Measurements from ENCODE around the gene STX2.
"Not testable (repeated sequence)": the region's sequence is repeated elsewhere in the genome, so short reads cannot be mapped to it uniquely, and the experiment has no call there.

Gene STX2

GRCh38 chr12:130766470-130766869 lies 72.6 kb downstream of the STX2 start:
- no peak for DNase-seq (ENCODE audit: low read depth, low spot score)

DNA sequence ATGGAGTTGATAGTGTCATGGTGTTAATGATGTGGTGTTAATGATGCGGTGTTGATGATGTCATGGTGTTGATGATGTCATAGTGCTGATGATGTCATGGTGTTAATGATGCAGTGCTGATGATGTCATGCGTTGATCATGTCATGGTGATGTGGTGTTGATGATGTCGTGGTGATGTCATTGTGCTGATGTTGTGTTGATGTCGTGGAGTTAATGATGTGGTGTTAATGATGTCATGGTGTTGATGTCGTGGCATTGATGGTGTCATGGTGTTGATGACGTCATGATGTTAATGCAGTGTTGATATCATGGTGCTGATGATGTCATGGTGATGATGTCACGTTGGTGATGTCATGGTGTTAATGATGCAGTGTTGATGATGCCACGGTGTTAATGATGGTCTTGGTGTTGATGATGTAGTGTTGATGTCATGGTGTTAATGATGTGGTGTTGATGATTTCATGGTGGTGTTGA lies 73.8 kb downstream of the STX2 start:
- no peak for DNase-seq (ENCODE audit: low read depth, low spot score)

DNA sequence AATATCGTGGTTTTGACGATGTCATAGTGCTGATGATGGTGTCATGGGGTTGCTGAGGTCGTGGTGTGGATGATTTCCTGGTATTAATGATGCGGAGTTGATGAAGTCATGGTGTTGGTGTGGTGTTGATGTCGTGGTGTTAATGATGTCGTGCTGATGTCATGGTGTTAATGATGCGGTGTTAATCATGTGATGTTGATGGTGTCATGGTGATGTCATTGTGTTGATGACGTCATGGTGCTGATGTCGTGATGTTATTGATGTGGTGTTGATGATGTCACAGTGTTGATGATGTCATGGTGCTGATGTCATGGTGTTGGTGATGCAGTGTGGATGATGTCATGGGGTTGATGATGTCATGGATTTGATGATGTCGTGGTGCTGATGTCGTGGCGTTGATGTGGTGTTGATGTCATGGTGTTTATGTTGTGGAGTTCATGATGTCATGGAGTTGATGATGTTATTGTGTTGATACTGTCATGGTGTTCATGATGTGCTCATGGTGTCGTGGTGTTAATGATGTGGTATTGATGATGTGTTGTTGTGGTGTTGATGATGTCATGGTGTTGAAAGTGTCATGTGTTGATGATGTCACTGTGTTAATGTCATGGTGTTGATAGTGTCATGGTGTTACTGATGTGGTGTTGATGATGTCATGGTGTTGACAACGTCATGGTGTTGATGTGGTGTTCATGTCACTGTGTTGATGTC lies 74.4 kb downstream of the STX2 start:
- no peak for DNase-seq (ENCODE audit: low read depth, low spot score)

DNA sequence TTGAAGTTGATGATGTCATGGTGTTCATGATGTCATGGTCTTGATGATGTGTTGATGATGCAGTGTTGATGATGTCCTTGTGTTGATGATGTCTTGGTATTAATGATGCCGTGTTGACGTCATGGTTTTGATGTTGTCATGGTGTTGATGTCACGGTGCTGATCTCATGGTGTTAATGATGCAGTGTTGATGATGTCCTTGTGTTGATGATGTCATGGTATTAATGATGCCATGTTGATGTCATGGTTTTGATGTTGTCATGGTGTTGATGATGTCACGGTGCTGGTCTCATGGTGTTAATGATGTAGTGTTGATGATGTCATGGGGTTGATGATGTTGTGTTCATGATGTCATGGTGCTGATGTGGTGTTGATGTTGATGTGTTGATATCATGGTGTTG lies 75.0 kb downstream of the STX2 start:
- no peak for DNase-seq (ENCODE audit: low read depth, low spot score)

GRCh38 chr12:130762319-130762675 lies 76.8 kb downstream of the STX2 start:
- no peak for DNase-seq (ENCODE audit: low read depth, low spot score)

- DNase-seq (ENCODE audit: low read depth, low spot score) = no peak
Observed at GRCh38 chr12:130761537-130762318, 77.3 kb downstream of the STX2 start.

DNA sequence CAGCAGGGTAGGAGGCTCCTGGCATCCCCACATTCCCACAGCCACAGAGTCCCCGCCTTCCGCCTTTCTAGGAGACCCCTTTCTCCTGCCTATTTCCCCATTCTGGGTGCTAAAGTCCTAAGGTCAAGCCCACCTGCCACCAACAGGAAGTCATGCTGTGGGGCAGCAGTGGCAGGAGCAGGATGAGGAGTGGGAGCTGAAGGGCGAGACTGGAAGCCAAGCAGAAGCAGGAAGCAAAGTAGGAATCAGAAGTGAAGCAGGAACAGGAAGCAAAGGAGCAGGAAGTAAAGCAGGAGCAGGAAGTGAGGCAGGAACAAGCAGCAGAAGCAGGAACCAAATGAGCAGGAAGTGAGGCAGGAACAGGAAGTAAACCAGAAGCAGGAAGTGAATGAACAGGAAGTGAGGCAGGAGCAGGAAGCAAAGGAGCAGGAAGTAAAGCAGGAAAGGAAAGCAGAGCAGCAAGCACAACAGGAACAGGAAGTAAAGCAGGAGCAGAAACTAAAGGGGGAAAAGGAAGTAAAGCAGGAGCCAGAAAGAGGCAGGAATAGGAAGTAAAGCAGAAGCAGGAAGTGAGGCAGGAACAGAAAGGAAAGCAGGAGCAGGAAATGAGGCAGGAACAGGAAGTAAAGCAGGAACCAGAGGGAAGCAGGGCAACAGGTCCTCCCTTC lies 84.7 kb downstream of the STX2 start:
- DNase-seq (ENCODE audit: low read depth, low spot score) = no peak

DNA sequence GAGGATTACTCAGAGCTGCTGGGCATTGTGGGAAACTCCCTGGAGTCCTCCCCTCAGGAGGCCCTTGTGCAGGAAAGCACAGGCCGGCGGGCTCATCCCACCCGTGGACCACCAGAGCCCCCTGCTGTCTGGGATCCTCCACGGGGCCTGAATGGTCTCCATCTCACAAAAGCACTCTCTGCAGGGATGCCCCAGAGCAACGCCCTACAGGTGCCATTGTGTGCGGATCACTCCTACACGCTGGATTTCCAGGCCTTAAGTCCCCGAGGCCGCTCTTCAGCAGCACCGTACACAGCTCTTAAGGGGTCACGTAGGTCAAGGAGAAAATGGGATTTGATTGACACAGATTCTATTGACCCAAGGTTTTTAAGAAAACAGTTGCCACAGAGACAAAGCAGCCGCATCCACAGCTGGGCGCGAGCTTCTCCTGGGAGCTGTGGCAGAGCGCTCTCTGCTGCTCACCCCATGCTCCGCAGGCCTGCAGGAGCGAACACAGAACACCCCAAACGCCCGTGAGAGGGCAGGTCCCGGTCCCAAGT lies 86.3 kb downstream of the STX2 start:
- DNase-seq (ENCODE audit: low read depth, low spot score) = no peak

DNA sequence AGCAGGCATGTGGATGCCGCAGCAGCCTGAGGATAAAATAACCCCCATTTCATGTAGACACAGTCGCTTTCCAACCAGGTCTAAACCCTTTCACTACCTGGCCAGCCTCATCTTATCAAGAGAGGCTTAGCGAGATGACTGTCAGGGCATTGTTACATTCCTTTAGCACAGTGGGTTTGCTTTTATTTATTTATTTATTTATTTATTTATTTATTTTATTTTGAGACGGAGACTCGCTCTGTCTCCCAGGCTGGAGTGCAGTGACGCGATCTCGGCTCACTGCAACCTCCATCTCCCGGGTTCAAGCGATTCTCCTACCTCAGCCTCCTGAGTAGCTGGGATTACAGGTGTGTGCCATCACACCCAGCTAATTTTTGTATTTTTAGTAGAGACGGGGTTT lies 87.0 kb downstream of the STX2 start:
- not testable (repeated sequence) for DNase-seq (ENCODE audit: low read depth, low spot score)

DNA sequence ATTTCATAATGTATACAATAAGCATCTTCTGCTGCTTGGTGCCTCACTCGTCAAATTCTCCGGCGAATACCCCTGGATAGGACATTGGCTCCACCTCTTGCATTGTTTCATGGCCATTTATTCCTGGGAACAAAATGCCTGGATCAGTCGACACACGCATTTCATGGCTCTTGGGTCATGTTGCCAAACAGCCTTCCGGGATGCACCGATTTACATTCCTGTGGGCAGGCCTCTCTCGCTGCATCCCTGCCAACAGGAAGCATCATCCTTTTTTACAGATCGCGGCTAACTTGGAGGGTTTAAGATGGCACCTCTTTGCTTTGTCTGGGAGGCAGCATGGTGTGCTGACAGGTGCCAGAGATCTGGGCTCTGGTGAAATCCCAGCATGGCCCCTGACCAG lies 90.3 kb downstream of the STX2 start:
- no peak for DNase-seq (ENCODE audit: low read depth, low spot score)

GRCh38 chr12:130747867-130748740 lies 90.9 kb downstream of the STX2 start:
- DNase-seq (ENCODE audit: low read depth, low spot score) = no peak

- no peak for DNase-seq (ENCODE audit: low read depth, low spot score)
Observed at GRCh38 chr12:130746546-130746945, 92.5 kb downstream of the STX2 start.

- DNase-seq (ENCODE audit: low read depth, low spot score) = no peak
Observed at GRCh38 chr12:130745921-130746320, 93.1 kb downstream of the STX2 start.

- DNase-seq (ENCODE audit: low read depth, low spot score) = no peak
Observed at GRCh38 chr12:130744274-130744673, 94.8 kb downstream of the STX2 start.

DNA sequence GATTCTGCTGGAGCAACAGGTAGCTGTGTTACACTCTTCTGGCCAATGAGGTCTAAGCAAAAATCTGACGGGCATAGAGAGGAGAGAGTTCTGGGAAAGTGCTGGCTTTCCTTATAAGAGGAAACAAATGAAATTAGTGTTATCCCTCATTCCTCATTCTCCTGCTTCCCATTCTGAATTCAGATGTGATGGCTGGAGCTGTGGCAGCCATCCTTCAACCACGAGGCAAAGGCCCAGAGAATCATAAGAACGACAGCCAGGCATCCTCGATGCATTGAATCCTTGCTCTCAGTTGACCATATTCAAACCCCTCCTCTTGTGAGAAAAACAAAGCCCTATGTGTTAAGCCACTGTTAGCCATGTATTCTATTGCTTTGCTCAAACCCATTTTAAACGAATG lies 95.4 kb downstream of the STX2 start:
- DNase-seq (ENCODE audit: low read depth, low spot score) = no peak

DNA sequence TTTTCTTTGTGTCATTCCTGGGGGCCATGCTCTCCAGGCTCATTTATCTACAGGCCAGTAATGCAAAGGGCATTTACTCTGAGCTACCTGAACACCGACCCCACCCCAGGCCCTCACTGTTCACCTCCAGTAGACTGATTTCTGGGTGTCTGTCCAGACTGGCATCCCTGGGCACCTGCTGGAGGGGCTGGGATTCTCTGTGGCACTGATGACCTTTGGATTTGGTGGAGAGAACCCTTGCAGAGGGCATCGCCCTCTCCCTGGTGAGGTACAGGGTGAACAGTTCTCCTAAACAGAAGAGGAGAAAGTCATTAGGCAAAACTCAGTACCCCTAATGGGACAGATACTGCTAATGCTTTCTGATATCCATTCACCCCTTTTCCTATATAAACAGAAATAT lies 95.9 kb downstream of the STX2 start:
- DNase-seq (ENCODE audit: low read depth, low spot score) = no peak

GRCh38 chr12:130742716-130743115 lies 96.3 kb downstream of the STX2 start:
- no peak for DNase-seq (ENCODE audit: low read depth, low spot score)

GRCh38 chr12:130742112-130742511 lies 96.9 kb downstream of the STX2 start:
- no peak for DNase-seq (ENCODE audit: low read depth, low spot score)
